ENCODE results near the gene FLNB. TPM values are rescaled to one million over a fixed set of nuclear protein-coding genes. Genes with fewer than 3 reads are reported as not detected.

The FLNB gene
- total and polyA plus RNA-seq, 2 of the 8 experiments (the other 6 are each of a cell fraction or from before 2014, with no cell fraction given) = 72.3 to 118 TPM

DNA sequence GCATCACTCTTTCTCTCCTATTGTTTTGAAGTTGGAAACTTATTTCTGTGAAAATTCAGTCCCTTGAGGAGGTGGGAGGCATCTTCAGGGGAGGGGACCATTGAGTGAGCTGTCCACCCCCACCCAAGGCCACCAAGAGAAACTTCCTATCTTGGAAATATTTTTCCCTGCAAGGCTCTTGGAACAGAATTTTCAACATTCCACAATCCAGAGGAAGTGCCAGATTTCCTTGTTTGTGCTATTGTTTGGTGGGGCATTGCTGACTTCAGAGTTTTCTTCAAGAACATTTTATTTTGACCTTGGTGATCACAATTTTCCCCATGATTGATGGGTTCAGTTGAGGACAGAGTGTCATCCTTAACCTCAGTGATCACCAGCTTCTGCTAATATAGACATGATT lies 190.6 kb downstream of the FLNB start:
- no peak overlapping the region for H4K8ac ChIP-seq (ENCODE audit: extremely low read depth, insufficient read depth, low read length)
- H3K36me3 ChIP-seq (ENCODE audit: control insufficient read depth in 2 of 4, insufficient read depth in 4 of 4, low read length in 3 of 4) = no peaks in the 10 kb centered on the region
- FAIRE-seq (no peak), DNase-seq (ENCODE audit: low read depth in 1 of 2, low spot score in 2 of 2) (no peak)
- no peak overlapping the region for H3K4me2 ChIP-seq (ENCODE audit: insufficient read depth in 1 of 2, low read depth in 2 of 2, low read length in 2 of 2)
- H3K9me3 ChIP-seq (ENCODE audit: insufficient read depth in 2 of 2, low read depth in 1 of 2, low read length in 1 of 2) = no peaks in the 10 kb centered on the region
- ChIA-PET POLR2A (ENCODE audit: partially characterized antibody) (no interaction called here), CTCF (ENCODE audit: partially characterized antibody) (interaction anchor here (2.9 to 3.0 kb wide), 2 partner anchors 19 to 108 kb away, joined by 7 to 15 read pairs; no protein-coding TSS in a partner anchor)
- no peak overlapping the region for H2AFZ ChIP-seq (ENCODE audit: low read length)
- H3K27ac ChIP-seq (ENCODE audit: low read depth, low read length) = no peak overlapping the region
- H3K23ac ChIP-seq (ENCODE audit: insufficient read length) = no peak overlapping the region
- no peaks in the 10 kb centered on the region for H3K27me3 ChIP-seq (replicated peaks in 1 of 4; ENCODE audit: control insufficient read depth in 3 of 4, extremely low read depth in 1 of 4, insufficient read depth in 3 of 4, low read length in 3 of 4)
- H4K20me1 ChIP-seq (replicated peaks in 1 of 2; ENCODE audit: control insufficient read depth in 1 of 2, insufficient read depth in 2 of 2, low read length in 2 of 2) = no peaks in the 10 kb centered on the region
- no peak overlapping the region for H2BK15ac ChIP-seq (ENCODE audit: low read length)
- no peak overlapping the region for H2AK5ac ChIP-seq (ENCODE audit: low read depth, low read length)
- no peak overlapping the region for H3K14ac ChIP-seq (ENCODE audit: insufficient read length)
- H3K79me1 ChIP-seq (ENCODE audit: low read depth, low read length) = no peaks in the 10 kb centered on the region
- H3K4me3 ChIP-seq (ENCODE audit: extremely low read depth in 1 of 4, insufficient read depth in 2 of 4, low read depth in 3 of 4, low read length in 4 of 4) = no peak overlapping the region
- H3K23me2 ChIP-seq (ENCODE audit: low read depth, low read length) = no peaks in the 10 kb centered on the region
- H2BK20ac ChIP-seq (ENCODE audit: low read length) = no peak overlapping the region
- no peak overlapping the region for H2BK120ac ChIP-seq (replicated peaks; ENCODE audit: low read depth, low read length)
- no peak overlapping the region for H2BK12ac ChIP-seq (ENCODE audit: low read depth, low read length)
- no peaks in the 10 kb centered on the region for H3K4me1 ChIP-seq (replicated peaks in 1 of 4; ENCODE audit: control insufficient read depth in 3 of 4, insufficient read depth in 4 of 4, low read length in 3 of 4)
- no peak overlapping the region for H2BK5ac ChIP-seq (ENCODE audit: low read depth, low read length)
- H3K18ac ChIP-seq (ENCODE audit: extremely low read depth, low read length) = no peak overlapping the region
- no peaks in the 10 kb centered on the region for H3K79me2 ChIP-seq (ENCODE audit: control insufficient read depth in 1 of 2, insufficient read depth in 2 of 2, low read length in 2 of 2)
- no peak overlapping the region for H4K91ac ChIP-seq (replicated peaks; ENCODE audit: insufficient read length, low read length)
- no peak overlapping the region for H3K56ac ChIP-seq (replicated peaks; ENCODE audit: insufficient read length, low read depth, low read length)
- H3K9ac ChIP-seq (replicated peaks in 1 of 4; ENCODE audit: extremely low read depth in 1 of 4, low read depth in 3 of 4, low read length in 3 of 4) = no peak overlapping the region
- H4K5ac ChIP-seq (ENCODE audit: insufficient read length, low read depth, low read length) = no peak overlapping the region
- TF ChIP-seq RBBP5 (IDR thresholded peaks at IDR 0.05; ENCODE audit: borderline replicate concordance, low read depth, low read length) = no peak
- no peak for TF ChIP-seq GABPA (IDR thresholded peaks at IDR 0.05; ENCODE audit: borderline replicate concordance, insufficient read depth, low read length)
- no peak for TF ChIP-seq BRCA1 (IDR thresholded peaks at IDR 0.05; ENCODE audit: low read depth, low read length)
- H3K4ac ChIP-seq (replicated peaks; ENCODE audit: insufficient read length, low read depth, low read length) = no peak overlapping the region
